ENCODE measurements around the gene CAMTA1.

The CAMTA1 gene

DNA sequence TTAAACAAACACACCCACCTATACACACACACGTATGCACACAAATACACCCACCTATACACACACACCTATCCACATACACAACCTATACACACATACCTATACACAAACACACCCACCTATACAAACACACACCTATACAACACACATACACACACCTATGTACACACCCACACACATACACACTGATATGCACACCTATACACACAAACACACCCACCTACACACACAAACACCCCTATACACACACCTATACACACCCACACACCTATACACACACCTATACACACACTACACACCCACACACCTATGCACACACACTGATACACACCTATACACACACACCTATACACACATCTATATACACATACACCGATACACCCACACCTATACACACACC lies 870.1 kb downstream of the CAMTA1 start:
- DNase-seq, result no peak

DNA sequence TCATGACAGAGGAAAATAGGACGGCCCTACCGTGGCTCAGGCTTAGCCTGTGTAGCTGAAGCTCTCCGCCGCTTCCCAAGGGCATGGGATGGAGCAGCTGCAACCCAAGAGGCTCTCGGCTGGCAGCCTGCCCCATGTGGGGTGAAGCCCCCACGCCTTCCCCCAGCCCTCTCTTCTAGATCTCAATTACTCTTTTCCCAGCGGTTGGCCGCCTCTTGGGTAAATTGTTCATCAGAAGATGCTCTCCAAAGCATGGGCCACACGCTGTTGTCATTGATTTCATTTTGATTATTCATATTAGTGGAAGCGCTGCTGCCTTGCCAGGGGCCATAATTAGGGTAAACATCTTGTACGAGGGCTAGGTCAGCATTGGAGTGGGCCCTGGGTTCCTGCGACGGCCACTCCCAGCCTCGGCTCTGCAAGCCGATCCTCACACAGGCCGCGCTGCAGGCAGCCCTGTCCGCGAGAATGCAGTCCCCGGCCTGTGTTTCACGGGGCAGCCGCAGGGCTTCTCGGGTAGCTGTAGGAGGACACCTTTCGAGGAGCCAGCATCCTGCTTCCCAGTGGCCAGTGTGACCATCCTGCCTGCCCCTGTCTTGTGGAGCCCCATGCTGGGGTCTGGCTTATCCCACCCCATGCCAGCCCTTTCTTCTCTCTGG lies 871.4 kb downstream of the CAMTA1 start:
- no peak for DNase-seq

DNA sequence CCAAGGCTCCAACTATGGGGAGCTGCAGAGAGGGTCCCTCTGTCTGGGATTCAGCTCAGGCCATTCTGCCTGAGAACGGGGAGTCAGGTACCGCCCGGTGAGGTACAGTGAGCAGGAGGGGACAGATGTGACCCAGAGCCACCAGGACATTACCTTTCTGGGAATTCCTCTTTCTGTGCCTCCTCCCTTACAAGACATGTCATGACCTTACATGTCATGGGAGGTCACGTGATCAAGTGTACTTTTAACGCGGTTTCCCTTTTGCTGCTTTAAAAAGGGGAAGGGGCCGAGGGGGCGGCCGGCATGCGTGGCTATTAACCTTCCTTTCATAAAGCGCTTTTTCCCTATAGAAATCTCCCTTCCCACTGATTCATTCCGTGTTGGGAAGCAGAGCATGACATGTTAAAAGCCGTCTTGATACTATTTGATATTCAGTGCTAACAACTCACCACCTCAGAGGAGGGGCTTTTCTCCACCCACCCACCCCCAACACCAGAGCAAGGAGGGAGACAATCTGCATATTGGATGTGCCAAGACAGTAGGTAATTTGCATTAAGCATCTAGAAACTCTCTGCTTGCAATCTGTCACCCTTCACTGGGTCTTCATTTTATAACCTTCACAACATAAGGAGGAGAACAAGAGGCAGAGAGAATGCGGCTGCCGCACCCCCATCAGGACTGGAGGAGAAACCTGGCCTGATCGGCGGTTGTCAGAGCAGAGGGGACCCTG lies 872.2 kb downstream of the CAMTA1 start:
- no peak for DNase-seq

DNA sequence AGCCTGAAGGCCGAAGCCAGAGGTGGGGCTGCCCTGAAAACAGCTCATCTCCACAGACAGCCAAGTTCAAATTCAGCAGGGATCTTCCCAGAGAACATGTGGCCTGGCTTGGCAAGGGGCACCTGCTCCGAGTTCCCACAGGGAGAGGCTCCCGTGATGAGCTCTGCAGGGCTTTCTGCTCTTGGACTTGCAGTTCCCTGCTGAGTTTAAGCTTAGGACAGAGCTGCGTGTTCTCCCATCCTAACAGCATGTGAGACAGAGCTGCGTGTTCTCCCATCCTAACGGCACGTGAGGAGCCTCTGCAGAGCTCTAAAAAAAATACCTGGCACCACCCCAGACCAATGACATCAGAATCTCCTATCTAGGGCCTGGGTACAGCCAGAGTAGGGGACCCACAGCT lies 872.8 kb downstream of the CAMTA1 start:
- DNase-seq, result no peak

DNA sequence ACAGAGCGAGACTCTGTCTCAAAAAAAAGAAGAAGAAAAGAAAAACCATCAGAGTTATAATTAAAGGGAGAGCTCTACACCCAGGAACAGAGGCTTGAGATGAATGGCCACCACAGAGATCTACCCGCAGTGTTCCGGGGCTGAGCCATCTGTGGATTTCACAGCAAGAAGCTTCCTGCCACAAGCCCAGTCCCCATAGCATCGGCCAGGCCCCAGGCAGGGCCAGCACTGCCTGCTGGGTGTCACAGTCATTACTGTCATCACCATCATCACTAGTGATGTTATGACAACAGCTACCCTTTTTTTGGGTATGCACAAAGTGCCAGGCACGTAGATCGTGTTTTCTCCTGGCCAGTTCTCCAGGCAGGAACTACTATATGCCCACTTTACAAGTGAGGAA lies 874.3 kb downstream of the CAMTA1 start:
- DNase-seq, result no peak

DNA sequence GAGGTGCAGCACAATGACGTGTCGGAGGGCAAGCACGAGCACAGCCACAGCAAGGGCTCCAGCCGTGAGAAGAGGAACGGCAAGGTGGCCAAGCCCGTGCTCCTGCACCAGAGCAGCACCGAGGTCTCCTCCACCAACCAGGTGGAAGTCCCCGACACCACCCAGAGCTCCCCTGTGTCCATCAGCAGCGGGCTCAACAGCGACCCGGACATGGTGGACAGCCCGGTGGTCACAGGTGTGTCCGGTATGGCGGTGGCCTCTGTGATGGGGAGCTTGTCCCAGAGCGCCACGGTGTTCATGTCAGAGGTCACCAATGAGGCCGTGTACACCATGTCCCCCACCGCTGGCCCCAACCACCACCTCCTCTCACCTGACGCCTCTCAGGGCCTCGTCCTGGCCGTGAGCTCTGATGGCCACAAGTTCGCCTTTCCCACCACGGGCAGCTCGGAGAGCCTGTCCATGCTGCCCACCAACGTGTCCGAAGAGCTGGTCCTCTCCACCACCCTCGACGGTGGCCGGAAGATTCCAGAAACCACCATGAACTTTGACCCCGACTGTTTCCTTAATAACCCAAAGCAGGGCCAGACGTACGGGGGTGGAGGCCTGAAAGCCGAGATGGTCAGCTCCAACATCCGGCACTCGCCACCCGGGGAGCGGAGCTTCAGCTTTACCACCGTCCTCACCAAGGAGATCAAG lies 878.3 kb downstream of the CAMTA1 start:
- no peak for DNase-seq

DNA sequence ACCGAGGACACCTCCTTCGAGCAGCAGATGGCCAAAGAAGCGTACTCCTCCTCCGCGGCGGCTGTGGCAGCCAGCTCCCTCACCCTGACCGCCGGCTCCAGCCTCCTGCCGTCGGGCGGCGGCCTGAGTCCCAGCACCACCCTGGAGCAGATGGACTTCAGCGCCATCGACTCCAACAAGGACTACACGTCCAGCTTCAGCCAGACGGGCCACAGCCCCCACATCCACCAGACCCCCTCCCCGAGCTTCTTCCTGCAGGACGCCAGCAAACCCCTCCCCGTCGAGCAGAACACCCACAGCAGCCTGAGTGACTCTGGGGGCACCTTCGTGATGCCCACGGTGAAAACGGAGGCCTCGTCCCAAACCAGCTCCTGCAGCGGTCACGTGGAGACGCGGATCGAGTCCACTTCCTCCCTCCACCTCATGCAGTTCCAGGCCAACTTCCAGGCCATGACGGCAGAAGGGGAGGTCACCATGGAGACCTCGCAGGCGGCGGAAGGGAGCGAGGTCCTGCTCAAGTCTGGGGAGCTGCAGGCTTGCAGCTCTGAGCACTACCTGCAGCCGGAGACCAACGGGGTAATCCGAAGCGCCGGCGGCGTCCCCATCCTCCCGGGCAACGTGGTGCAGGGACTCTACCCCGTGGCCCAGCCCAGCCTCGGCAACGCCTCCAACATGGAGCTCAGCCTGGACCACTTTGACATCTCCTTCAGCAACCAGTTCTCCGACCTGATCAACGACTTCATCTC lies 879.1 kb downstream of the CAMTA1 start:
- DNase-seq, result no peak

DNA sequence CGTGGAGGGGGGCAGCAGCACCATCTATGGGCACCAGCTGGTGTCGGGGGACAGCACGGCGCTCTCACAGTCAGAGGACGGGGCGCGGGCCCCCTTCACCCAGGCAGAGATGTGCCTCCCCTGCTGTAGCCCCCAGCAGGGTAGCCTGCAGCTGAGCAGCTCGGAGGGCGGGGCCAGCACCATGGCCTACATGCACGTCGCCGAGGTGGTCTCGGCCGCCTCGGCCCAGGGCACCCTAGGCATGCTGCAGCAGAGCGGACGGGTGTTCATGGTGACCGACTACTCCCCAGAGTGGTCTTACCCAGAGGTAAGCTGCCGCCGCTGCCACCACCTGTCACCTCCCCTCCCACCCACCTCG lies 879.6 kb downstream of the CAMTA1 start:
- DNase-seq, result no peak

DNA sequence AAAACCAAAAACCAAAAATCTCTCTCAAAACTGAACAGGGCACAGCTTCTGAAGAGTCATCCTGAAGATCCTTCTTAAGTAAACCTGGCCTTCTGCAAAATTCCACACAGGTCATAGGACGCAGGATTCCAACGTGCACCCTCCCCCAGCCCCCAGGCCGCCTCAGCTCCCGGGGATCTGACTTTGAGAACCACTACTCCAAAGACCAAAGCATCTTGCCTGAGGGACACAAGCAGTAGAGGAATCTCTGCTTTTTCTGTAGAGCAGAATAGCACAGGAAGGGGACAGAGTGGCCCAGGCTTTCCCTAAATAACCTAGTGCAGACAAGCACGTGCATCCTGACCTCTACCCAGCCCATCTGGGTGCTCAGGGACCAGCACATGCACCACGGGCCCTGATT lies 881.0 kb downstream of the CAMTA1 start:
- peak; percentile 70 for DNase-seq

DNA sequence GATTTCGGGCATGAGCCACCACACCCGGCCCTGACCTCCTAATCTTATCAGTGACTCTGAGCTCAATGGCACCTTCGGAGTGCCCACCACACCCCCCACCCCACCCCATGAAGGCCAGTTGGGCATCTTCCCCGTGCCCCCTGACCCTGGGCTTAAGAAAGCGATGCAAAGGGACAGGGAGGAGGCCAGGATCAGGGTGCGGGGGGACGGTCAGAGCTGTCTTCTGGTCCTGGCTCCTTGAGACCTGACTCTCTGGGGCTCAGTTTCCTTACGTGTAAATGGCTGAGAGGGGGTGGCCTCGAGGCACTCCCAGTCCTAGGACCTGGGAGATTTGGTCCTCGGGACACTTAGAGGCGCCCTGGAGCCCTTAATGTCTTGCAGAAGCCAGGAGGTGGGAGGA lies 881.9 kb downstream of the CAMTA1 start:
- no peak for DNase-seq

DNA sequence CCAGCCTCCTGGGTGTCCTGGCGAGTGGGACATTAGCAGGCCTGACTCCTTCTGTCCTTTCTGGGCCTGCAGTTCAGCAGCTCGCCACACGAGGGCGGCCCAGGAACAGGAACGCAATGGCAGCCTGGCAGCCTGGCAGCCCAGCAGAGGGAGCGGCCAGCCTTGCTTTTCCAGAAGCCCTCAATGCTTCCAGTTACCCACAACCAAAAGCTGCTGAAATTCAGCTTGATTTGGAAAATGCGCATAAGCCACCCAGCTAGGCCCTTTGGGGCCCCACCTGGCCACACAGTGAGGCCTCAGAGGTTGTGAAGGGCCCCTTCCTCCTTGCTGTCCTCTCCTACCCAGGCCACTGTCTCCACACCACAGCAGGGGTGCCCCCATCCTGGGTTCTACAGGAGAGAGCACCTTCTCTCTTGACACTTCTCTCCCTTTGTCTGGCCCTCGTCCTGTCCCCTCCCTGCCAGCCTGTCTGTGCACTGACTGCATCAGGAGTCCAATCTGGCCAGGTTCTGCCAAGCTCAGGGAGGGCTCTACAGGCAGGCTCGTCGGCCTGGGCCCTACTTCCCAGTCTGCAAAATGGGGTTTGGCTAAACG lies 882.5 kb downstream of the CAMTA1 start:
- DNase-seq, result peak; percentile 95

DNA sequence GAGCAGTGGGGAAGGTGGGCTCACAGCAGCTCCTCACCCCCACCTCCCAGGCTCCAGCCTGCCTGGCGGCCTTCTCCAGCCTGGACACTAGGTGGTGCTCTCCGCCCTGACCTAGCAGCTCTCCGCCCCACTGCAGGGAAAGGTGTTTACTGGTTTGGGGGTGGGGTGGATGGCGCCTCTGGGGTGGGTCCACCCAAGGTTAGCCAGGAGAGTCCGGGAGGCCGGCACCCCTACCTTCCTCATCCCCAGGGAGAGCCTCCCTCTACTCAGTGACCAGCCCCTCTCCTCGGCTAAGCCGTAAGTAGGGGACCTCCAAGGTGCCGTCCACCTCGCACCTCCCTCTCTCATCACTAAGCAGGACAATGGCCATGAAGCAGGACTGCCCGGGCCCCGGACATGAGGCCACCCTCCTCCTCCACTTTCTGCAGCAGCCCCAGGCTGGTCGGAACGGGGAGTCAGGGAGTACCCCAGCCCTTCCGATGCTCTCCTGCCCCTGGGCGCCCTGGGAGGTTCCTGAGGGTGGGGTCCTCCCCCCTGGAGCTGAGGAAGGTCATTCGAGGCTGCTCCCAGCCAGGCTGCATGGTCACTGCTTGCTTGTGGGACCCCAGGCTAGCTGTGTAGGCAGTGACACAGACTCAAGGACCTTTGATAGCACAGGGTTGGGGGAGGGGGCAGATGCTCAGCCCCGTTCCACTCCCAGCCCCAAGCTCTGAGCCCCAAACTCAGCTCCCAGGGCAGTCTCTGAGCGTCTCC lies 884.5 kb downstream of the CAMTA1 start:
- DNase-seq, result peak; percentile 82

DNA sequence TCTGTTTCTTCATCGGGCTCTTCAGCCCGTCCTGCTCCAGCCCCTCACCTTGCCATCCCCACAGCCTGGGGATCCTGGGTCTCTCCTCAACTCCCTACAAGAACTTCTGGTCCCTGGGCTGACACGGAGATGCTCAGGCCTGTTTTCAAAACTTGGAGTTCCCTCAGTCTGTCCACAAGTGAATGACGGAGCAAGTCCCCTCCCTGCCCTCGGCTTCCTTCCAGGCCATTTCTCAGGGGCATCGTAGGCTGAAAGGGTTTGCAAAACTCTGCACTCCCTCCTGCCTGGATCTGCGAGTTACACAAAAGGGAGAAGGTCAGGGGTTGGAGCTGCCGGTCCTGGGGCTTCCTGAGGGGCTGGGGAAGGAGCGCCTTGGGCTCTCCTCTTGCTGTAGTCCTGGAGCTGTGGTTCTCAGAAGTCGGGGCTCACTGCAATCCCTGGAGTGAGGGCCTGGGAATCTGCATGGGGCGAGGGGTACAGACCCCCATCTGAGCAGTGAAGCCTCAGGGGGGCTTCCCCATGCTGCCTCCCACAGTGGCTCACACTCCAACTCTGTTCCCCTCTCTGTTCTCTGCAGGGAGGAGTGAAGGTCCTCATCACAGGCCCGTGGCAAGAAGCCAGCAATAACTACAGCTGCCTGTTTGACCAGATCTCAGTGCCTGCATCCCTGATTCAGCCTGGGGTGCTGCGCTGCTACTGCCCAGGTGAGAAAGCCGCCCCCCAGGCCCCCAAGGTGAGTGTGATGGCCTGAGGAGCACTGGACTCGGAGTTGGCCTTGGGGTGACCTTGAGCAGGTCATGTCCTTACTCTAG lies 885.3 kb downstream of the CAMTA1 start:
- no peak for DNase-seq

DNA sequence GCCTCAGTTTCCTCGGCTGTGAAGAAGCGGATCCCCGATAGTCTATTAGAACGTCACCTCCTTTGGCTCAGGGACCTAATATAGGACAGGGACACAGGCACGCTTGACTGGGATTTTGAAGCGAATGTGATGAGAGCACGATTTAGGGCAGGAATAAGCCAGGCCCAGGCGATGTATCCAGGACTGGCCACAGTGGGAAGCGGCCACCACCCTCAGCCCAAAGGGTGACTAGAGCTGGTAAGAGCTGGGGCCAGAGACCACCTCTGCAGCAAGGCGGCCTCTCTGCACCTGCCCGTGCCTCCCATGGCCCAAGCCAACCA lies 885.9 kb downstream of the CAMTA1 start:
- no peak for DNase-seq

DNA sequence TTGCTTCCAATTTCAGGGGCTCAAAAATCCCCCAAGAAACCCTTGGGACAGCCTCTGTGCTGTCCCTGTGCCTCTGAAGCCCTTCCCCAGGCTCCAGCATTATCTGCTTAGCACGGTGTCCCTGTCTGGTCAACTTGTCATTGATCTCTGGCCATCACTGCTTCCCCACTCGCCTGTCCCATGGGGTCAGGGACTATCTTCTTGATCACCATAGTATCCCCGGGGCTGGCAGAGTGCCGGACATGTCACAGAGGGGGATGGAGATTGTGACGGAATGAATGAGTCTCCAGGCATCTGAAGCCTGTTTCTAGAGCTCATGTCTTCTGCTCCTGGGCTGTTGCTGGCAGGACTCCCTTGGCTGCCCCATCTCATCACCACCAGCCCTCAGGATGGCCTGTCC lies 886.4 kb downstream of the CAMTA1 start:
- no peak for DNase-seq

DNA sequence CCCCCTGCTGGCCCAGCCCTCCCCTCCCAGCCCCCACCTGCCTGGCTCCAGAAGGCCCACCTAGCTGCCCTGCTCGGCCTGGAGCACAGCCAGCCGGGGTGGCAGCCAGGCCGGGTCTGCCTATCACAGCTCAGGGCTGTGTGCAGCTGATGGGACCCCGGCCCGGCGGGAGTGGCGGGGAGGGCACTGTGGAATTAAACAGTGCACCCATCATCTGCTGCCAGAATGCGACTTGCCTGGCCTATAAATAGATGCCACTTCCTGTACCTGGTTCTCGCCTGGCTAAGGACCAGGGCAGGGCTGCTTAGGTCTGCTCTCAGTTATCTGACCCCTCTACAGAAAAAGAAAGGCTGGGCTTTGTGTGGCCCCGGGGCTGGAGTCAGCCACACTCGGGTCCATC lies 887.6 kb downstream of the CAMTA1 start:
- no peak for DNase-seq

DNA sequence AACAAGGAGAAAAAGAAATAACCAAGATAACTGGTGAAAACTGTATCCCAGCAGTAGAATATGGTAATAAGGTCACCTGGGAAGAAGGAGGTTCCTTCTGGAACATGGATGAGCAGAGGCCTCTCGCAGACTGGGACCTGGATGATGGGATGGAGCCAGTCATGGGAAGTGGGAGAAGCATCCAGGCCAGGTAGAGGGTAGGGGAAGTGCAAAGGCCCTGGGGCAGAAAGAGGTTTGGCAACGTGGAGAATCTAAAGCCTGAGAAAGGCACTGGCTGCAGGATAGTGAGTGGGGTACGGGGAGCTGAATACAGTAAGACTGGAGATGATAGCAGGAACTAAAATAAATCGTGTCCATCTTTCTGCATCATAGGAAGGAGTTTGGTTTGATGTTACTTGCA lies 889.7 kb downstream of the CAMTA1 start:
- no peak for DNase-seq

DNA sequence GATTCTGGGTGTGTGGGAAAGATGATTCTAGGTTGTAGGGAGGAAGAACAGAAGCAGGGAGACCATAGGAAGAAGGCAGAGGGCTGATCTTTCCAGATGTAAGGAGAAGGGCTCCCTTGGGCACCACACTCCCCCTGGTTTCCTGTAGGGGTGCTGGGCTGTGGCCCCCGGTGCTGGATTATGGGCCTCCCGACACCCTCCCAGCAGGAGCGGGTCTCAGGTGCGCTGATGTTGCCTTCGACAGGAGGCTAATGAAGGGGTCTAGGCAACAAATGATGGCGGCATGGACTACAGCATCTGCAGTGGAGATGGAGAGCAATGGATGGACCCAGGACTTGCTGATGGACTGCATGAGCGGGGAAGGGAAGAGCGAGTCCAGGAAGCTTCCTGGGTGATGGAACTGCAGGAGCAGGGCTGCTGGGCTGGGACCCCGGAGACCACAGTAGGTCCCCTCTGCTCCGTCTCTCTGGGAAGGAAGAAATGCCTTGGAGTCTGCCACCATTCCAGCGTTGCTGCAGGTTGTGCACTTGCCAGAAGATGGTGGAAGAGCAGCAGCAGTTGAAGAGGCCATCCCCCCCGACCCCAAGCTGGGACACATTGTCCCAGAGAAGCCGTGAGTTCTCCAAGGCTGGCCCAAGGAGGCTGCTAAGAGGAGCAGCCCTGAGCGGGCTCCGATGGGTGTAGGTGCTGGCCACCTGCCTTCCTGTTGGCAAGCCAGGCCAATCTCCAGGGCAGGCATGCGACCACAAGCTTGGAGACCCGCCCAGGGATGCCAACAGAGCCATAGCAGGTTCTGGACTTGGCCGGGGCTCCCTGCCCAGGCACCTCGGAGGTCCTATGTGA lies 890.4 kb downstream of the CAMTA1 start:
- no peak for DNase-seq

DNA sequence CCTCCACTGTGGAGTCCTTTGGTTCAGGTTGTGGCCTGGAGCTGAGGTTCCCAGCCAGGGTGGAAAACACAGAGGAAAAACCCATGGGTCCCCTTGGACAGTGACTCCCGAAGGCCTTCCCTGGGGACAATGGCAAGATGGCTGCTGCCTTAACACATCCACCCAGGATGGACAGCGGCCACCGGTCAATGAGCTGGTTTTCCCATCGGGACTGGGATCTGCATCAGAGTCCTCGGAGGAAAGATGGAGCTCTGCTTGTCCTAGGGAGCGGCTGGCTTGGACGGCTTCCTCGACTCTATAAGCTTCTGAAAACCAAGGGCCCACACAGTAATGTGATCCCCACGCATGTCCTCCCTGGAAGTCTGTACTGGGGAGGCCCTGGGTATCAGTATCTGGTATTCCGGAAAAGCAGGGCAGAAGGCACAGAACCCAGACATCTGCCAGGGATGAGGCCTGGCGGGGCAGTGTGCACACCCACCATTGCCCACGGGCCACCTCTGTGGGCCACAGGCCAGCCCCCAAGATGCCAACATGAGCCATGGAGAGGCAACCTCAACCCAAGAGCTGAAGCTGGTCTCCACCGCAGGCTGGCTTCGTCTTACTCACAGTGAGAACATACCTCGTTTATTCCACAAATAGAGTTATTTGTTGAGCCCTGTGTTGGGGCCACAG lies 891.2 kb downstream of the CAMTA1 start:
- no peak for DNase-seq

DNA sequence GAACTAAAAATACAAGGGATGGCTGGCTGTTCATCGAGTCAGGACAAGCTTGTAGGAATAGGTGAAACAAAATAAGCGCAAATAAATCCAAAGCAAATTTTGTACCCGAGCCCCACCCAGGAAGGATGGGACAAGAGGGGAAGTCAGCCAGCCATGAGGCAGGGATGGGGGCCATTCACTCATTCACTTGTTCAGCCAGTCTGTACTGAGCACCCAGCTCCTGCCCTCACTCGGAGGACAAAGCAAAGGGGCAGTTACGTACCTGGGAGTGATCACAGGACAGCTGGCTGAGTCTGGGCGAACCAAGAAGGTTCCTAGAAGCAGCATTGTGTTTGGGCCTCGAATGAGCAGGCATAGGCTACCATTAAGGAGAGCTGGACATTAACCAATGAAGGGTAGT lies 891.9 kb downstream of the CAMTA1 start:
- no peak for DNase-seq
